IMR-90 (cell line): ENCODE results near the gene TIPRL. TPM values are rescaled to one million over a fixed set of nuclear protein-coding genes. Genes with fewer than 3 reads are reported as not detected.

Experiments
- ATAC-seq: fragments of 200-7000 bp; cut with Tn5 transposase; 2 replicates; pipeline ENCODE4 v1.9.1; 2020; ENCODE audit warnings: low read depth, mild to moderate bottlenecking, moderate library complexity
- BruUV-seq: library from RNA; stranded (reverse); fragments of 400-500 nt; replicated peaks from 2 replicates; lab custom pipeline; 2021; lab: Mats Ljungman, UMichigan
- CTCF ChIA-PET: fragments of 300-600 bp; formaldehyde crosslinking; extraction: SDS; loops from one replicate; lab custom pipeline; 2021; ENCODE audit warnings: antibody characterized with exemption; lab: Yijun Ruan, JAX
- POLR2A ChIA-PET: fragments of 300-600 bp; sonication (Branson Sonifier 250); formaldehyde crosslinking; loops from one replicate; lab custom pipeline; 2022; ENCODE audit warnings: antibody characterized with exemption; ENCODE audit not compliant: unreplicated experiment; lab: Charles Lee
- DNase-seq: peaks from one replicate; pipeline ENCODE4 v3.0.0; 2013
- H2AFZ ChIP-seq: replicated peaks from 2 replicates; pipeline ENCODE3; 2013; ENCODE audit warnings: low read length, mild to moderate bottlenecking; ENCODE audit not compliant: poor library complexity
- H2AK5ac ChIP-seq: 2 replicates; pipeline ENCODE4 v1.6.1; 2013; ENCODE audit warnings: low read depth, low read length, inconsistent platforms
- H2AK9ac ChIP-seq: replicated peaks from 2 replicates; pipeline ENCODE3; 2013; ENCODE audit warnings: mild to moderate bottlenecking, low read depth, low read length, moderate library complexity; ENCODE audit not compliant: poor library complexity
- H2BK120ac ChIP-seq: 2 replicates; pipeline ENCODE4 v1.6.1; 2013; ENCODE audit warnings: low read depth, low read length, inconsistent platforms
- H2BK15ac ChIP-seq: 3 replicates; pipeline ENCODE4 v1.6.1; 2013; ENCODE audit warnings: low read depth, low read length, inconsistent platforms
- H2BK20ac ChIP-seq: 2 replicates; pipeline ENCODE4 v1.6.1; 2013; ENCODE audit warnings: low read depth, mild to moderate bottlenecking, inconsistent platforms, low read length, moderate library complexity
- H2BK5ac ChIP-seq: 2 replicates; pipeline ENCODE4 v1.6.1; 2013; ENCODE audit warnings: mild to moderate bottlenecking, low read depth, low read length, inconsistent platforms; ENCODE audit not compliant: poor library complexity, severe bottlenecking
- H3K14ac ChIP-seq: replicated peaks from 2 replicates; pipeline ENCODE4 v1.6.1; 2013; ENCODE audit warnings: low read depth, low read length, inconsistent platforms
- H3K18ac ChIP-seq: 2 replicates; pipeline ENCODE4 v1.6.1; 2013; ENCODE audit warnings: low read depth, low read length, control low read depth
- H3K23ac ChIP-seq: 2 replicates; pipeline ENCODE4 v1.6.1; 2013; ENCODE audit warnings: low read depth, low read length, inconsistent platforms
- H3K27ac ChIP-seq: 2 replicates; pipeline ENCODE4 v1.5.1; 2013; ENCODE audit warnings: mild to moderate bottlenecking, control low read depth, low read length; ENCODE audit not compliant: insufficient read depth
- H3K27me3 ChIP-seq: 2 replicates; pipeline ENCODE4 v1.6.1; 2013; ENCODE audit warnings: low read length; ENCODE audit not compliant: control insufficient read depth, insufficient read depth
- H3K36me3 ChIP-seq: 2 replicates; pipeline ENCODE4 v1.6.1; 2013; ENCODE audit warnings: low read length, mixed read lengths; ENCODE audit not compliant: control insufficient read depth, insufficient read depth
- H3K4ac ChIP-seq: 2 replicates; pipeline ENCODE4 v1.6.1; 2013; ENCODE audit warnings: low read depth, low read length, inconsistent platforms
- H3K4me1 ChIP-seq: 2 replicates; pipeline ENCODE4 v1.6.1; 2013; ENCODE audit warnings: low read length, mixed read lengths; ENCODE audit not compliant: control insufficient read depth, insufficient read depth
- H3K4me2 ChIP-seq: 2 replicates; pipeline ENCODE4 v1.6.1; 2013; ENCODE audit warnings: low read depth, mild to moderate bottlenecking, control low read depth, low read length, moderate library complexity
- H3K4me3 ChIP-seq: 2 replicates; pipeline ENCODE4 v1.5.1; 2013; ENCODE audit warnings: low read depth, mild to moderate bottlenecking, control low read depth, low read length, moderate library complexity; ENCODE audit not compliant: insufficient read depth
- H3K56ac ChIP-seq: 2 replicates; pipeline ENCODE4 v1.6.1; 2013; ENCODE audit warnings: low read length, inconsistent platforms; ENCODE audit not compliant: insufficient read depth; ENCODE audit errors: extremely low read depth
- H3K79me1 ChIP-seq, 2 experiments: 2 replicates each; pipeline ENCODE4 v1.6.1; 2013; ENCODE audit warnings: low read length in 2 of 2, inconsistent platforms in 1 of 2, low read depth in 1 of 2
- H3K9ac ChIP-seq: 2 replicates; pipeline ENCODE4 v1.6.1; 2013; ENCODE audit warnings: low read depth, low read length, control low read depth
- H3K9me1 ChIP-seq: 2 replicates; pipeline ENCODE4 v1.6.1; 2013; ENCODE audit warnings: low read length, inconsistent platforms; ENCODE audit not compliant: insufficient read depth
- H3K9me3 ChIP-seq: 2 replicates; pipeline ENCODE4 v1.6.1; 2013; ENCODE audit warnings: low read length; ENCODE audit not compliant: control insufficient read depth, insufficient read depth
- H4K20me1 ChIP-seq: 2 replicates; pipeline ENCODE4 v1.6.1; 2013; ENCODE audit warnings: low read length, inconsistent platforms; ENCODE audit not compliant: insufficient read depth
- H4K5ac ChIP-seq: 2 replicates; pipeline ENCODE4 v1.6.1; 2013; ENCODE audit warnings: mild to moderate bottlenecking, low read depth, low read length, control low read depth
- H4K8ac ChIP-seq, 2 experiments: 2 replicates each; pipeline ENCODE4 v1.6.1; 2013; ENCODE audit warnings: low read depth in 2 of 2, low read length in 2 of 2, control low read depth in 1 of 2, inconsistent platforms in 1 of 2
- H4K91ac ChIP-seq: 2 replicates; pipeline ENCODE4 v1.6.1; 2013; ENCODE audit warnings: low read depth, low read length, inconsistent platforms; ENCODE audit not compliant: insufficient read depth
- BHLHE40 ChIP-seq: fragments of 150-350 bp; IDR thresholded peaks from 2 replicates; pipeline ENCODE4 v1.6.1; 2016; ENCODE audit warnings: mild to moderate bottlenecking, low read depth, low read length
- CEBPB ChIP-seq: IDR thresholded peaks from 2 replicates; pipeline ENCODE4 v1.6.1; 2012; ENCODE audit warnings: low read depth, low read length, improper control_type of control experiment
- CHD1 ChIP-seq: IDR thresholded peaks from 2 replicates; pipeline ENCODE4 v1.6.1; 2012; ENCODE audit warnings: low read depth, low read length, improper control_type of control experiment
- CTCF ChIP-seq: conservative IDR thresholded peaks from 2 replicates; pipeline ENCODE4 v1.5.1; 2012; ENCODE audit warnings: mild to moderate bottlenecking, low read depth, low read length, improper control_type of control experiment
- ELK1 ChIP-seq: fragments of 150-350 bp; IDR thresholded peaks from 2 replicates; pipeline ENCODE4 v1.6.1; 2016; ENCODE audit warnings: low read depth, mild to moderate bottlenecking, low read length, moderate library complexity, borderline replicate concordance
- FOS ChIP-seq: fragments of 150-350 bp; IDR thresholded peaks from 2 replicates; pipeline ENCODE4 v1.6.1; 2016; ENCODE audit warnings: low read depth, low read length
- MAFK ChIP-seq: IDR thresholded peaks from 2 replicates; pipeline ENCODE4 v1.6.1; 2012; ENCODE audit warnings: low read depth, low read length, improper control_type of control experiment
- MAZ ChIP-seq: IDR thresholded peaks from 2 replicates; pipeline ENCODE4 v1.6.1; 2012; ENCODE audit warnings: low read depth, mild to moderate bottlenecking, low read length, improper control_type of control experiment, moderate library complexity, borderline replicate concordance
- MXI1 ChIP-seq: IDR thresholded peaks from 2 replicates; pipeline ENCODE4 v1.6.1; 2012; ENCODE audit warnings: low read depth, mild to moderate bottlenecking, low read length, moderate library complexity, borderline replicate concordance
- NFE2L2 ChIP-seq: fragments of 150-350 bp; IDR thresholded peaks from 2 replicates; pipeline ENCODE4 v1.6.1; 2016; ENCODE audit warnings: low read depth, mild to moderate bottlenecking, low read length
- POLR2A ChIP-seq: IDR thresholded peaks from 2 replicates; pipeline ENCODE4 v1.6.1; 2012; ENCODE audit warnings: mild to moderate bottlenecking, low read depth, low read length
- RAD21 ChIP-seq: IDR thresholded peaks from 2 replicates; pipeline ENCODE4 v1.6.1; 2012; ENCODE audit warnings: low read length, improper control_type of control experiment
- RCOR1 ChIP-seq: IDR thresholded peaks from 2 replicates; pipeline ENCODE4 v1.6.1; 2012; ENCODE audit warnings: mild to moderate bottlenecking, low read length, improper control_type of control experiment; ENCODE audit not compliant: insufficient replicate concordance
- RFX5 ChIP-seq: IDR thresholded peaks from 2 replicates; pipeline ENCODE4 v1.8.0; 2012; ENCODE audit warnings: low read depth, mild to moderate bottlenecking, low read length, moderate library complexity
- SMC3 ChIP-seq: fragments of 150-350 bp; IDR thresholded peaks from 2 replicates; pipeline ENCODE4 v1.6.1; 2016; ENCODE audit warnings: low read depth, mild to moderate bottlenecking, antibody characterized with exemption, low read length, moderate library complexity
- USF2 ChIP-seq: fragments of 150-350 bp; IDR thresholded peaks from 2 replicates; pipeline ENCODE4 v1.6.1; 2017; ENCODE audit warnings: mild to moderate bottlenecking, antibody characterized with exemption, low read length, low read depth
- WGBS, 2 experiments: methylation state at CpG; one replicate each; pipeline versions ENCODE4 v1.1.5 to v1.1.7; 2013; ENCODE audit warnings: missing lambda C conversion rate in 2 of 2; ENCODE audit not compliant: insufficient read length in 1 of 2; ENCODE audit errors: extremely low coverage in 2 of 2; 5-methylcytosine and 5-hydroxymethylcytosine counted together
- dilution Hi-C: fragments of 300-500 bp; cut with HindIII; formaldehyde crosslinking; loops from one replicate; pipeline ENCODE4 v1.14.3; 2018; ENCODE audit warnings: low sequenced_read_pairs; ENCODE audit not compliant: unreplicated experiment
- in situ Hi-C: fragments of 300-500 bp; cut with MboI; formaldehyde crosslinking; loops from 3 replicates; pipeline ENCODE4 v1.14.3; 2019; ENCODE audit warnings: low sequenced_read_pairs, inconsistent platforms, mixed read lengths
- intact Hi-C: fragments of 100-400 bp; cut with micrococcal nuclease; formaldehyde crosslinking; loops from 2 replicates; pipeline ENCODE4 v1.10.0; 2022
- polyA plus RNA-seq, 3 experiments: library from polyadenylated mRNA; depleted of rRNA; stranded (reverse); fragments of >200 nt; gene quantifications; 2 replicates each; pipeline ENCODE4 v1.2.3, GENCODE V29; 2012; ENCODE audit warnings: low replicate concordance in 1 of 3
- total RNA-seq: library from RNA; depleted of rRNA; stranded (reverse); fragments of >200 nt; gene quantifications from 2 replicates; pipeline ENCODE4 v1.2.3, GENCODE V29; 2012

Gene TIPRL
- total and polyA plus RNA-seq, 2 of the 4 experiments (the other 2 are of a cell fraction), result 15.4 to 23.8 TPM

GRCh38 chr1:168230709-168231108 lies 51.9 kb downstream of the TIPRL start:
- peaks cover 25% of the 10 kb centered on the region for H3K9me1 ChIP-seq
- no peak overlapping the region for H2BK15ac ChIP-seq
- POLR2A ChIA-PET, result no interaction called here
- no peak overlapping the region for H4K8ac ChIP-seq
- BruUV-seq, result no TSS peak
- no peak overlapping the region for H3K23ac ChIP-seq
- DNase-seq (no peak), ATAC-seq (no peak)
- in situ Hi-C loops, result no loop called here
- H3K9me3 ChIP-seq, result no peaks in the 10 kb centered on the region
- H4K20me1 ChIP-seq, result peaks cover 16% of the 10 kb centered on the region; the same call in 1 of the 2 replicates
- H3K36me3 ChIP-seq, result peaks cover 22% of the 10 kb centered on the region
- no peak overlapping the region for H3K4me2 ChIP-seq
- no peak overlapping the region for H3K27ac ChIP-seq
- H3K9ac ChIP-seq, result no peak overlapping the region
- H3K14ac ChIP-seq, result no peak overlapping the region
- CTCF ChIA-PET, result no interaction called here
- no peak overlapping the region for H4K91ac ChIP-seq
- H4K5ac ChIP-seq, result no peak overlapping the region
- dilution Hi-C loops, result no loop called here
- H3K4me1 ChIP-seq, result peaks cover 3% of the 10 kb centered on the region
- no peaks in the 10 kb centered on the region for H3K27me3 ChIP-seq
- H2AFZ ChIP-seq, result no peak overlapping the region
- whole genome bisulfite sequencing, 2 experiments, result 100% methylated on average over 1 of the region's 3 CpGs; no CpG with 5 or more reads in 1 of the 2 experiments
- H3K56ac ChIP-seq, result no peak overlapping the region
- H2BK5ac ChIP-seq, result no peak overlapping the region
- no peak overlapping the region for H2AK5ac ChIP-seq
- intact Hi-C loops, result no loop called here
- H3K18ac ChIP-seq, result no peak overlapping the region
- H3K4me3 ChIP-seq, result no peak overlapping the region
- H2BK120ac ChIP-seq, result no peak overlapping the region
- no peak overlapping the region for H2AK9ac ChIP-seq
- TF ChIP-seq ELK1, result no peak
- no peak for TF ChIP-seq RAD21
- TF ChIP-seq RFX5, result no peak
- no peak for TF ChIP-seq MXI1
- TF ChIP-seq MAFK, result no peak
- TF ChIP-seq CEBPB, result no peak
- TF ChIP-seq USF2, result no peak
- no peak for TF ChIP-seq CTCF
- no peak for TF ChIP-seq SMC3
- no peak for TF ChIP-seq POLR2A
- TF ChIP-seq CHD1, result no peak
- no peak for TF ChIP-seq MAZ
- TF ChIP-seq FOS, result no peak
- TF ChIP-seq NFE2L2, result no peak
- TF ChIP-seq RCOR1, result no peak
- TF ChIP-seq BHLHE40, result no peak
- no peak overlapping the region for H2BK20ac ChIP-seq
- peaks cover 41 to 77% of the 10 kb centered on the region in 2 experiments for H3K79me1 ChIP-seq
- H3K4ac ChIP-seq, result no peak overlapping the region
